Fibroblast of lung (primary cell): Measurements from ENCODE around the gene PF4V1.

Experiments used
- CTCF ChIP-seq, 2 donors: IDR thresholded peaks in 1 of 2; conservative IDR thresholded peaks in 1 of 2; 1 replicate in 1 of 2; 2 replicates in 1 of 2; pipeline ENCODE4 v1.5.1; 2011 to 2012; ENCODE audit warnings: low read length in 2 of 2, control low read depth in 1 of 2, inconsistent platforms in 1 of 2, low read depth in 1 of 2, mild to moderate bottlenecking in 1 of 2
- EZH2 ChIP-seq: IDR thresholded peaks from 2 replicates; pipeline ENCODE4 v1.5.1; 2012; ENCODE audit warnings: low read length, control low read depth, mild to moderate bottlenecking; ENCODE audit errors: missing control alignments

- TF ChIP-seq CTCF (conservative IDR thresholded peaks at IDR 0.05 in 1 of 2, IDR thresholded peaks at IDR 0.05 in 1 of 2; ENCODE audit: low read depth in 1 of 2, low read length in 2 of 2) = no peak
- TF ChIP-seq EZH2 = no peak
Measured at GRCh38 chr4:73862322-73862721, 9.2 kb downstream of the PF4V1 start.
